K562 (cell line): Measurements from ENCODE around the gene IFITM2. TPM values are rescaled to one million over a fixed set of nuclear protein-coding genes. Genes with fewer than 3 reads are reported as not detected.

ENCODE experiments used
- CBX3 ChIP-seq, 2 experiments: IDR thresholded peaks; 1 replicate in 1 of 2; 2 replicates in 1 of 2; pipeline ENCODE4 v1.6.1; 2012; ENCODE audit warnings: inconsistent platforms in 2 of 2, low read length in 2 of 2, borderline replicate concordance in 1 of 2, control low read depth in 1 of 2
- DIDO1 ChIP-seq: fragments of 450-650 bp; IDR thresholded peaks from 2 replicates; pipeline ENCODE4 v1.6.1; 2016; ENCODE audit warnings: low read depth, missing biosample characterization, missing genetic modification characterization
- E2F3 ChIP-seq: fragments of 250-450 bp; sonication (Bioruptor Pico); IDR thresholded peaks from 2 replicates; pipeline ENCODE4 v1.4.0; 2020; ENCODE audit warnings: mild to moderate bottlenecking
- FOSL1 ChIP-seq: fragments of 200-800 bp; sonication (Bioruptor generic); conservative IDR thresholded peaks from 2 replicates; pipeline ENCODE4 v1.6.1; 2016; ENCODE audit warnings: missing genetic modification characterization, missing compliant biosample characterization
- HMG20A ChIP-seq: fragments of 450-650 bp; formaldehyde crosslinking; conservative IDR thresholded peaks from 2 replicates; pipeline ENCODE4 v1.4.0; 2020; ENCODE audit warnings: mild to moderate bottlenecking, mixed read lengths
- HNRNPL ChIP-seq: fragments of 200-400 bp; formaldehyde crosslinking; IDR thresholded peaks from 2 replicates; pipeline ENCODE4 v1.6.1; 2017; ENCODE audit warnings: low read depth, mild to moderate bottlenecking, low read length
- IFI16 ChIP-seq: fragments of 250-450 bp; sonication (Bioruptor Pico); IDR thresholded peaks from 2 replicates; pipeline ENCODE4 v2.1.2; 2022; ENCODE audit warnings: mild to moderate bottlenecking, inconsistent platforms
- NBN ChIP-seq: fragments of 450-650 bp; IDR thresholded peaks from 2 replicates; pipeline ENCODE4 v1.6.1; 2016; ENCODE audit warnings: low read depth, mild to moderate bottlenecking
- NONO ChIP-seq, 2 experiments: fragments of 200-400 bp in 1 of 2; fragments of 450-650 bp in 1 of 2; formaldehyde crosslinking in 1 of 2; IDR thresholded peaks; 2 replicates each; pipeline ENCODE4 v1.6.1; 2017; ENCODE audit warnings: low read depth in 2 of 2, mild to moderate bottlenecking in 2 of 2, moderate library complexity in 2 of 2, low read length in 1 of 2
- POLR2A ChIP-seq: fragments of 450-650 bp; conservative IDR thresholded peaks from 2 replicates; pipeline ENCODE4 v1.6.1; 2016
- POLR2AphosphoS5 ChIP-seq: IDR thresholded peaks from 2 replicates; pipeline ENCODE4 v1.6.1; 2011; ENCODE audit warnings: mild to moderate bottlenecking, low read depth, low read length, moderate library complexity; ENCODE audit not compliant: control insufficient read depth, insufficient read depth
- RNF2 ChIP-seq: sonication (generic); IDR thresholded peaks from 2 replicates; pipeline ENCODE4 v1.6.1; 2016
- ZKSCAN1 ChIP-seq: fragments of 150-350 bp; IDR thresholded peaks from 2 replicates; pipeline ENCODE4 v1.6.1; 2016; ENCODE audit warnings: low read depth, low read length
- ZNF133 ChIP-seq: fragments of 250-450 bp; sonication (Bioruptor Pico); IDR thresholded peaks from 2 replicates; pipeline ENCODE4 v1.4.0; 2020; ENCODE audit warnings: mild to moderate bottlenecking
- ZNF75A ChIP-seq: fragments of 450-650 bp; formaldehyde crosslinking; IDR thresholded peaks from 2 replicates; pipeline ENCODE4 v1.4.0; 2020; ENCODE audit warnings: mild to moderate bottlenecking
- polyA plus RNA-seq, 8 experiments: library from polyadenylated mRNA; depleted of rRNA in 4 of 8; stranded (reverse) in 5 of 8; unstranded in 3 of 8; fragments of >200 nt; fragmentation: Nextera tagmentation in 2 of 8; fragmentation: Illumina TruSeq in 1 of 8; extraction: Ambion mirVana in 2 of 8; extraction: Trizol in 1 of 8; gene quantifications; 2 replicates each; pipeline versions ENCODE4 v1.2.1 to v1.2.3, GENCODE V29; 2011 to 2014; ENCODE audit warnings: inconsistent platforms in 1 of 8, missing spikeins in 1 of 8
- total RNA-seq, 7 experiments: library from RNA; depleted of rRNA in 6 of 7; stranded (reverse); fragments of >200 nt in 6 of 7; fragmentation: Illumina TruSeq in 2 of 7; extraction: Trizol in 2 of 7; gene quantifications; 2 replicates each; pipeline versions ENCODE4 v1.2.1 to v1.2.3, GENCODE V29; 2011 to 2021; ENCODE audit warnings: low replicate concordance in 1 of 7
- TF ChIP-seq, protein P1 (sequence below): fragments of 250-450 bp; sonication (Bioruptor Pico); IDR thresholded peaks from 2 replicates; pipeline ENCODE4 v1.5.0; 2021; ENCODE audit warnings: mild to moderate bottlenecking, borderline replicate concordance
- TF ChIP-seq, protein P2 (sequence below): sonication (generic); formaldehyde crosslinking; IDR thresholded peaks from 2 replicates; pipeline ENCODE4 v1.8.1; 2023; ENCODE audit warnings: mild to moderate bottlenecking, missing genetic modification reagents
- TF ChIP-seq, protein P3 (sequence below): sonication (generic); formaldehyde crosslinking; IDR thresholded peaks from 2 replicates; pipeline ENCODE4 v1.8.1; 2023; ENCODE audit warnings: mild to moderate bottlenecking, missing genetic modification reagents, moderate library complexity
- TF ChIP-seq, protein P4 (sequence below): fragments of 250-450 bp; sonication (Bioruptor Pico); IDR thresholded peaks from 2 replicates; pipeline ENCODE4 v1.5.1; 2021; ENCODE audit warnings: mild to moderate bottlenecking

Gene IFITM2
- total and polyA plus RNA-seq, 9 of the 15 experiments (the other 6 are each of a cell fraction or from before 2014, with no cell fraction given), result 52.8 to 4,872 (median 356) TPM

DNA sequence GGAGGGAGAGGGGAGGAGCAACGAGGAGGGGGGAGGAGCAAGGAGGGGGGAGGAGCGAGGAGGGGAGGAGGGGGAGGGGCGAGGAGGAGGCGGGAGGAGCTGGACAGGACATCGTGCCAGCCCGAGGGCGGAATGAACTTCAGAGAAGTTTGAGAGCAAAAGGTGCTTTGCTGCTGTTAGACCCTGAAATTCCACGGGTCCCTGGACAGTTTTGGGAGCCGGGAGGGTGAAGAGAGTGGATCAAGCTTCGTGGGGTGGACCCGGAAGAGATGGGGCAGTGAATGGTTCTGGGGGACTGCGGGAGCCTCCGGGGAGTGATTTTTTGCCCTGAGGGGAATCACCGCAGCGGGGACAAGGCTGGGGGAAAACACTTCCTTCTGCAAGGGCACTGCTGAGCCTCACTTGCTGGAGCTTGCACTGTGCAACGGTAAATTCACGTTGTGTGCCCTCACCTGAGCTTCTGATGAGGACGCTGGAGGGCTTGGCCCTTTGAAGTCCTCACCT is 40.1 kb upstream of the IFITM2 start (continued):
- TF ChIP-seq, protein P1, sequence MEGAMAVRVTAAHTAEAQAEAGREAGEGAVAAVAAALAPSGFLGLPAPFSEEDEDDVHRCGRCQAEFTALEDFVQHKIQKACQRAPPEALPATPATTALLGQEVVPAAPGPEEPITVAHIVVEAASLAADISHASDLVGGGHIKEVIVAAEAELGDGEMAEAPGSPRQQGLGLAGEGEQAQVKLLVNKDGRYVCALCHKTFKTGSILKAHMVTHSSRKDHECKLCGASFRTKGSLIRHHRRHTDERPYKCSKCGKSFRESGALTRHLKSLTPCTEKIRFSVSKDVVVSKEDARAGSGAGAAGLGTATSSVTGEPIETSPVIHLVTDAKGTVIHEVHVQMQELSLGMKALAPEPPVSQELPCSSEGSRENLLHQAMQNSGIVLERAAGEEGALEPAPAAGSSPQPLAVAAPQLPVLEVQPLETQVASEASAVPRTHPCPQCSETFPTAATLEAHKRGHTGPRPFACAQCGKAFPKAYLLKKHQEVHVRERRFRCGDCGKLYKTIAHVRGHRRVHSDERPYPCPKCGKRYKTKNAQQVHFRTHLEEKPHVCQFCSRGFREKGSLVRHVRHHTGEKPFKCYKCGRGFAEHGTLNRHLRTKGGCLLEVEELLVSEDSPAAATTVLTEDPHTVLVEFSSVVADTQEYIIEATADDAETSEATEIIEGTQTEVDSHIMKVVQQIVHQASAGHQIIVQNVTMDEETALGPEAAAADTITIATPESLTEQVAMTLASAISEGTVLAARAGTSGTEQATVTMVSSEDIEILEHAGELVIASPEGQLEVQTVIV, result no peak
- no peak for TF ChIP-seq HMG20A (CRISPR knock-in tag)
- TF ChIP-seq POLR2A, result no peak; the same call in none of the 2 replicates
- TF ChIP-seq DIDO1 (tag), result no peak
- TF ChIP-seq ZNF75A, result no peak
- no peak for TF ChIP-seq RNF2
- no peak for TF ChIP-seq NONO (IDR thresholded peaks at IDR 0.05; ENCODE audit: low read depth in 2 of 2, low read length in 1 of 2)
- TF ChIP-seq, protein P2, sequence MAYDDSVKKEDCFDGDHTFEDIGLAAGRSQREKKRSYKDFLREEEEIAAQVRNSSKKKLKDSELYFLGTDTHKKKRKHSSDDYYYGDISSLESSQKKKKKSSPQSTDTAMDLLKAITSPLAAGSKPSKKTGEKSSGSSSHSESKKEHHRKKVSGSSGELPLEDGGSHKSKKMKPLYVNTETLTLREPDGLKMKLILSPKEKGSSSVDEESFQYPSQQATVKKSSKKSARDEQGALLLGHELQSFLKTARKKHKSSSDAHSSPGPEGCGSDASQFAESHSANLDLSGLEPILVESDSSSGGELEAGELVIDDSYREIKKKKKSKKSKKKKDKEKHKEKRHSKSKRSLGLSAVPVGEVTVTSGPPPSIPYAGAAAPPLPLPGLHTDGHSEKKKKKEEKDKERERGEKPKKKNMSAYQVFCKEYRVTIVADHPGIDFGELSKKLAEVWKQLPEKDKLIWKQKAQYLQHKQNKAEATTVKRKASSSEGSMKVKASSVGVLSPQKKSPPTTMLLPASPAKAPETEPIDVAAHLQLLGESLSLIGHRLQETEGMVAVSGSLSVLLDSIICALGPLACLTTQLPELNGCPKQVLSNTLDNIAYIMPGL (CRISPR knock-in tag), result no peak
- TF ChIP-seq IFI16 (CRISPR knock-in tag), result no peak
- TF ChIP-seq HNRNPL, result no peak
- TF ChIP-seq POLR2AphosphoS5, result no peak; the same call in 1 of the 2 replicates
- TF ChIP-seq ZKSCAN1, result no peak
- TF ChIP-seq FOSL1 (tag), result no peak
- TF ChIP-seq CBX3 (IDR thresholded peaks at IDR 0.05; ENCODE audit: borderline replicate concordance in 1 of 2, low read length in 2 of 2), result 0 out of 3 replicates have a peak, but pooled peaks of 1 of the 2 experiments have one; percentile 42
- 0 out of 2 replicates have a peak, but pooled peaks have one; percentile 23 for TF ChIP-seq NBN
- no peak for TF ChIP-seq ZNF133 (CRISPR knock-in tag)
- no peak for TF ChIP-seq E2F3 (CRISPR knock-in tag)
- TF ChIP-seq, protein P3, sequence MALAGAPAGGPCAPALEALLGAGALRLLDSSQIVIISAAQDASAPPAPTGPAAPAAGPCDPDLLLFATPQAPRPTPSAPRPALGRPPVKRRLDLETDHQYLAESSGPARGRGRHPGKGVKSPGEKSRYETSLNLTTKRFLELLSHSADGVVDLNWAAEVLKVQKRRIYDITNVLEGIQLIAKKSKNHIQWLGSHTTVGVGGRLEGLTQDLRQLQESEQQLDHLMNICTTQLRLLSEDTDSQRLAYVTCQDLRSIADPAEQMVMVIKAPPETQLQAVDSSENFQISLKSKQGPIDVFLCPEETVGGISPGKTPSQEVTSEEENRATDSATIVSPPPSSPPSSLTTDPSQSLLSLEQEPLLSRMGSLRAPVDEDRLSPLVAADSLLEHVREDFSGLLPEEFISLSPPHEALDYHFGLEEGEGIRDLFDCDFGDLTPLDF (CRISPR knock-in tag), result no peak
- TF ChIP-seq, protein P4, sequence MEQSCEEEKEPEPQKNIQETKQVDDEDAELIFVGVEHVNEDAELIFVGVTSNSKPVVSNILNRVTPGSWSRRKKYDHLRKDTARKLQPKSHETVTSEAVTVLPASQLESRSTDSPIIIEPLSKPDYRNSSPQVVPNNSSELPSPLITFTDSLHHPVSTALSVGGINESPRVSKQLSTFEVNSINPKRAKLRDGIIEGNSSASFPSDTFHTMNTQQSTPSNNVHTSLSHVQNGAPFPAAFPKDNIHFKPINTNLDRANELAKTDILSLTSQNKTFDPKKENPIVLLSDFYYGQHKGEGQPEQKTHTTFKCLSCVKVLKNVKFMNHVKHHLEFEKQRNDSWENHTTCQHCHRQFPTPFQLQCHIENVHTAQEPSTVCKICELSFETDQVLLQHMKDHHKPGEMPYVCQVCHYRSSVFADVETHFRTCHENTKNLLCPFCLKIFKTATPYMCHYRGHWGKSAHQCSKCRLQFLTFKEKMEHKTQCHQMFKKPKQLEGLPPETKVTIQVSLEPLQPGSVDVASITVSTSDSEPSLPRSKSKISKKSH, result no peak
